Measurements from ENCODE around the gene PDAP1. TPM values are rescaled to one million over a fixed set of nuclear protein-coding genes. Genes with fewer than 3 reads are reported as not detected.

Gene PDAP1
- total and polyA plus RNA-seq, 9 of the 15 experiments (the other 6 are each of a cell fraction or from before 2014, with no cell fraction given): 10.2 to 315 (median 129) TPM

- TF ChIP-seq ZBTB43 (CRISPR knock-in tag; IDR thresholded peaks at IDR 0.05): no peak
Measured at GRCh38 chr7:99393355-99394187, 14.8 kb downstream of the PDAP1 start (continued).

- DNase-seq (ENCODE audit: extremely low read depth in 1 of 4, low spot score in 3 of 4) (peak; percentile 76 to 85 (median 78)), ATAC-seq (peak; percentile 86), FAIRE-seq (no peak)
- Histone ChIP-seq H3K9me1 (ENCODE audit: control insufficient read depth, insufficient read depth, low read length) (no peaks in the 10 kb centered on the region), H3K4me3 (peak overlapping the region; percentile 14), H3K9ac (ENCODE audit: insufficient read depth in 1 of 2, low read depth in 2 of 2, low read length in 2 of 2) (peak overlapping the region; percentile 19 to 82; a peak in 3 of 4 replicates), H3K9me3 (replicated peaks; ENCODE audit: control insufficient read depth, insufficient read depth, low read depth, low read length) (no peaks in the 10 kb centered on the region), H3K36me3 (ENCODE audit: control insufficient read depth, insufficient read depth, low read length) (peaks cover 94% of the 10 kb centered on the region), H2AFZ (ENCODE audit: low read depth, low read length) (no peak overlapping the region), H4K20me1 (replicated peaks; ENCODE audit: control insufficient read depth, insufficient read depth, low read length) (peaks cover 15% of the 10 kb centered on the region), H3K79me2 (ENCODE audit: control insufficient read depth, insufficient read depth, low read length) (no peaks in the 10 kb centered on the region), H3K27ac (ENCODE audit: extremely low read depth, low read depth, low read length) (peak overlapping the region; percentile 32; the same call in 2 of the 3 replicates), H3K27me3 (ENCODE audit: control insufficient read depth in 2 of 2, insufficient read depth in 2 of 2, low read length in 2 of 2) (no peaks in the 10 kb centered on the region), H3K4me2 (ENCODE audit: insufficient read depth, low read length) (peak overlapping the region; percentile 50; the same call in 1 of the 2 replicates), H3K4me1 (replicated peaks in 1 of 2; ENCODE audit: control insufficient read depth in 2 of 2, insufficient read depth in 2 of 2, low read length in 2 of 2) (peaks cover 0 to 40% of the 10 kb centered on the region in 2 experiments; a peak in 2 of 5 replicates)
- in situ Hi-C loops (cut with MboI): no loop called here
- intact Hi-C loops (cut with micrococcal nuclease): no loop called here
- WGBS (ENCODE audit: insufficient coverage, low coverage, missing lambda C conversion rate): 70% methylated on average over 58 of the region's 68 CpGs
- ChIA-PET POLR2A (interaction anchor here (0.6 to 4.7 kb wide), 8 partner anchors 14 to 1304 kb away, joined by 3 to 35 read pairs (median 3); partner anchors contain the start of genes BUD31 and PDAP1), CTCF (ENCODE audit: low intra/inter-chr PET ratio) (interaction anchor here (0.5 kb wide), 1 partner anchor 660 kb away, joined by 5 read pairs; no protein-coding TSS in a partner anchor)
- BruUV-seq (replicated peaks): no TSS peak
- TF ChIP-seq FOS (IDR thresholded peaks at IDR 0.05; ENCODE audit: extremely low read depth, insufficient read length) (no peak), CBX1 (IDR thresholded peaks at IDR 0.05; ENCODE audit: low read depth) (no peak), MYNN (IDR thresholded peaks at IDR 0.05) (peak; percentile 43; the same call in 1 of the 2 replicates), MYNN (CRISPR knock-in tag; IDR thresholded peaks at IDR 0.05) (no peak), SIN3A (IDR thresholded peaks at IDR 0.05; ENCODE audit: borderline replicate concordance in 2 of 2, control insufficient read depth in 1 of 2, low read depth in 2 of 2, low read length in 2 of 2) (0 out of 4 replicates have a peak, but pooled peaks of 1 of the 2 experiments have one; percentile 12), RBM22 (IDR thresholded peaks at IDR 0.05; ENCODE audit: low read depth, low read length, poor library complexity, severe bottlenecking) (peak; percentile 62), MAZ (CRISPR knock-in tag; conservative IDR thresholded peaks at IDR 0.05 in 1 of 2, IDR thresholded peaks at IDR 0.05 in 1 of 2) (peak; percentile 39 to 54; a peak in 2 of 4 replicates), U2AF1 (optimal IDR thresholded peaks at IDR 0.05; ENCODE audit: low read depth, low read length) (peak; percentile 60), ZNF165 (CRISPR knock-in tag; IDR thresholded peaks at IDR 0.05; ENCODE audit: borderline replicate concordance) (no peak), CXXC5 (CRISPR knock-in tag; IDR thresholded peaks at IDR 0.05) (peak; percentile 72), TCF3 (CRISPR knock-in tag; IDR thresholded peaks at IDR 0.05) (no peak), PHF20 (IDR thresholded peaks at IDR 0.05; ENCODE audit: partially characterized antibody) (no peak), ZBTB7A (IDR thresholded peaks at IDR 0.05; ENCODE audit: borderline replicate concordance, control insufficient read depth, low read depth, low read length) (no peak), DIDO1 (tag; IDR thresholded peaks at IDR 0.05; ENCODE audit: low read depth) (no peak)
- TF ChIP-seq, protein P1, sequence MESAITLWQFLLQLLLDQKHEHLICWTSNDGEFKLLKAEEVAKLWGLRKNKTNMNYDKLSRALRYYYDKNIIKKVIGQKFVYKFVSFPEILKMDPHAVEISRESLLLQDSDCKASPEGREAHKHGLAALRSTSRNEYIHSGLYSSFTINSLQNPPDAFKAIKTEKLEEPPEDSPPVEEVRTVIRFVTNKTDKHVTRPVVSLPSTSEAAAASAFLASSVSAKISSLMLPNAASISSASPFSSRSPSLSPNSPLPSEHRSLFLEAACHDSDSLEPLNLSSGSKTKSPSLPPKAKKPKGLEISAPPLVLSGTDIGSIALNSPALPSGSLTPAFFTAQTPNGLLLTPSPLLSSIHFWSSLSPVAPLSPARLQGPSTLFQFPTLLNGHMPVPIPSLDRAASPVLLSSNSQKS (CRISPR knock-in tag; IDR thresholded peaks at IDR 0.05): no peak
Measured at GRCh38 chr7:99392659-99393354, 15.6 kb downstream of the PDAP1 start.

All from K562 (cell line).